ENCODE data around the gene EHHADH.

Gene EHHADH

DNA sequence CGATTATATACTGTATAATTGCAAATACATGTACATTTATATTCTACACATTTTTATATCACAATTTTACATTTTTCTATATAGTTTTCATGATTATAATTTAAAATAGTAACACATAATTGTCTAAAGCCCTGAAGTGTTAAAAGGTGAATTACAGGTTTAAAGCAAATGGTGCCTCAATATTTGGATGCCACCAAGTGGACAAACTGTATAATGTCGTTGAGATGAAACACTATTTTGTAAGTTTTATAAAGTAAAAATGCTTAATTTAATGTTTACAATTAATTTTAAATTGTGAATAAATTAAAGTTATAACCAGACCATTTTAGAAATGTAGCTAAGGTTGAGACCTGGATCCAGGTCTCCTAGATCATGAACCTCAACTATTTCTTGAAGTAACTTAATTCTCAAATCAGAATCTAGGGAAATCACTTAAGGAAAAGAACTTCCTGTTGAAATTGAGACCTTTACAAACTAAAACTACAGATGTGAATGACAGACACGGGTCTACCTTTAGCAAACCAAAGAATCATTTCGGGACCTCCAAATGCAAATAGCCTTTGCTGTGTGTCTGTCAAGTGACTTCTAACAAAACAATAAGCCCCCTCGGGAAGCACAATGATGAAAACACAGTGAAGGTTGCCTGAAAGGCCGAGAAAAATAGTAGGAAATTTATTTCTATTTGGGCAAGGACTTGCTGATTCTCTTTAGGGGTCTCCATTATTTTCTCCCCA, 37.8 kb downstream of the EHHADH start:
- H3K9me3 ChIP-seq (ENCODE audit: control insufficient read depth, low read length) = no peaks in the 10 kb centered on the region
- WGBS, 2 experiments (ENCODE audit: insufficient coverage in 2 of 2) = 10% methylated on average over 2 of the region's 6 CpGs; no CpG with 5 or more reads in 1 of the 2 experiments
- H3K27ac ChIP-seq (ENCODE audit: low read depth, low read length, severe bottlenecking) = no peak overlapping the region
- no peaks in the 10 kb centered on the region for H3K36me3 ChIP-seq (ENCODE audit: control insufficient read depth, insufficient read depth, low read length)
- no peaks in the 10 kb centered on the region for H3K4me1 ChIP-seq (ENCODE audit: control insufficient read depth, insufficient read depth, low read length, poor library complexity, severe bottlenecking)
- no peak overlapping the region for H3K4me3 ChIP-seq (ENCODE audit: extremely low read depth, insufficient read depth, low read length, poor library complexity, severe bottlenecking)

DNA sequence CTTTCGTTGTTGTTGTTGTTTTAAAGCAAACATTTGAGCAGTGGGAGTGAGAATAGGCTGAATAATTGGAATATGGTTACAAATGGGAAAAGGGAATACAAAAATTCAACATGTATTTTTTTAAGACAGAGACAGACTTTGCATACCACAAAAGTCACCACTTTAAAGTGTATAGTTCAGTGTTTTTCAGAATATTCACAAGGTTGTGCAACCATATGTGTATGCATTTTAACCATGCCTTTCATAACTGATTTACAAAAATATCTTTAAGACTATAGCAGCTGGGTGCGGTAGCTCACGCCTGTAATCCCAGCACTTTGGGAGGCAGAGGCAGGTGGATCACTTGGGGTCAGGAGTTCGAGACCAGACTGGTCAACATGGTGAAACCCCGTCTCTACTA, 41.3 kb downstream of the EHHADH start:
- Histone ChIP-seq H3K9me3 (ENCODE audit: control insufficient read depth, low read length) (no peaks in the 10 kb centered on the region), H3K4me1 (ENCODE audit: control insufficient read depth, insufficient read depth, low read length, poor library complexity, severe bottlenecking) (no peaks in the 10 kb centered on the region), H3K27ac (ENCODE audit: low read depth, low read length, severe bottlenecking) (no peak overlapping the region), H3K4me3 (ENCODE audit: extremely low read depth, insufficient read depth, low read length, poor library complexity, severe bottlenecking) (no peak overlapping the region), H3K36me3 (ENCODE audit: control insufficient read depth, insufficient read depth, low read length) (no peaks in the 10 kb centered on the region)
- WGBS, 2 experiments (ENCODE audit: insufficient coverage in 2 of 2) = 95% methylated on average over 4 of the region's 5 CpGs; no CpG with 5 or more reads in 1 of the 2 experiments

DNA sequence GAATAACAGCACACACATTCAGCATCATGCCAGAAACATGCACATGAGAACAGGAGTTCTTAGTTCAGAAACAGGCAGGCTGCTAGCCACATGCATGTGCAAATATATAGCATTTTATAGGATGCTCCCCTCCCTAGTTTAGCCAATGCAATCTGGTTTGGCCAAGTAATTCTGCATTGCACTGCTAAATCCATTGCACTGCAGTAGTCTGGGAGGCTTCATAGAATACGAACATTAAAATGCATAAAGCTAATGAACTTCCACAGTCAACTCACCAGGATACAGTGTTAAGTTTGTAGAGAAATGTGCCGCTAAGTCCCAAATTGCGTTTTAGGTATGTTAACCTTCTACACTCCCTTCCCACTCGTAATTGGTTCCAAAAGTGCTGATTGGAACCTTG, 41.8 kb downstream of the EHHADH start:
- no peaks in the 10 kb centered on the region for H3K9me3 ChIP-seq (ENCODE audit: control insufficient read depth, low read length)
- no peaks in the 10 kb centered on the region for H3K36me3 ChIP-seq (ENCODE audit: control insufficient read depth, insufficient read depth, low read length)
- no CpG with 5 or more reads among the region's 4 CpGs for WGBS, 2 experiments (ENCODE audit: insufficient coverage in 2 of 2)
- H3K27ac ChIP-seq (ENCODE audit: low read depth, low read length, severe bottlenecking) = no peak overlapping the region
- H3K4me3 ChIP-seq (ENCODE audit: extremely low read depth, insufficient read depth, low read length, poor library complexity, severe bottlenecking) = no peak overlapping the region
- no peaks in the 10 kb centered on the region for H3K4me1 ChIP-seq (ENCODE audit: control insufficient read depth, insufficient read depth, low read length, poor library complexity, severe bottlenecking)

DNA sequence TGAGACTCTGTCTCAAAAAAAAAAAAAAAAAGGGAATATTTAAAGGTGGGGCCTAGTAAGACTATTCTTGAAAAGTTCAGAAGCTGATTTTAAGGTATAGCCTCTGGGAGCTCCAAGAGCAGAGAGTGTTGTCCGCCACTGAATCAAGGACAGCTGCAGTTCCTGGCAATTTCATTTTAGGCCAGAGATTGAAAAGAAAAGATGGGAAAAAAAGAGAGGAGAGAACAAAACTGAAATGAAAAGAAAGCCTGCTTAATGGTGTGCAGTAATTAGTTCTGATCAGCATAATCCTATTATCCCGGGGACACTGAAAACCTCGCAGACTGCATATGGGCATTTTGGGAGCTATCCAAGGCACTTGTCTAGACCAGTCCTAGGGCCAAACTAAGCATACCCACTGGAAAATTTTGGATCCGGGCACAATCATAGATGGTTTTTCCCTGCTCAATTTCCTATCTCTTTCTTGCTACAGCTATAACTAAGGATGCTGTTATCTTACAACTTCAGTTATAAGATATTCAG, 43.2 kb downstream of the EHHADH start:
- Histone ChIP-seq H3K9me3 (ENCODE audit: control insufficient read depth, low read length) (no peaks in the 10 kb centered on the region), H3K27ac (ENCODE audit: low read depth, low read length, severe bottlenecking) (no peak overlapping the region), H3K36me3 (ENCODE audit: control insufficient read depth, insufficient read depth, low read length) (no peaks in the 10 kb centered on the region), H3K4me1 (ENCODE audit: control insufficient read depth, insufficient read depth, low read length, poor library complexity, severe bottlenecking) (no peaks in the 10 kb centered on the region), H3K4me3 (ENCODE audit: extremely low read depth, insufficient read depth, low read length, poor library complexity, severe bottlenecking) (no peak overlapping the region)
- 86 to 94% methylated on average over 3 to 4 of the region's 4 CpGs for WGBS, 2 experiments (ENCODE audit: insufficient coverage in 2 of 2)

DNA sequence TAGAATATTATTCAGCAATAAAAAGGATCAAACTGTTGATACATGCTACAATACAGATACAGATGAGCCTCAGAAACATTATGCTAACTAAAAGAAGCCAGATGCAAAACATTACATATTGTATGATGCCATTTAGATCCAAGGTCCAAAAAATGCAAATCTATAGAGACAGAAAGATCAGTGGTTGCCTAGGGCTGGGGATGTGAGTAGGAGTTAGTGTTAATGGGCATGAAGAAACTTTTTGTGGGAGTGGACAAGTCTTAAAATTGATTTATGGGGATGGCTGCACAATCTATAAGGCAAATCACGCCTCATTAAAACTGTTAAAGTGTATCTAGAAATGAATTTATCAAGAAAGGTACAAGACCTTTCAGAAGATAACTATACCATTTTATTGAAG, 45.0 kb downstream of the EHHADH start:
- Histone ChIP-seq H3K27ac (ENCODE audit: low read depth, low read length, severe bottlenecking) (no peak overlapping the region), H3K36me3 (ENCODE audit: control insufficient read depth, insufficient read depth, low read length) (no peaks in the 10 kb centered on the region), H3K9me3 (ENCODE audit: control insufficient read depth, low read length) (no peaks in the 10 kb centered on the region), H3K4me1 (ENCODE audit: control insufficient read depth, insufficient read depth, low read length, poor library complexity, severe bottlenecking) (no peaks in the 10 kb centered on the region), H3K4me3 (ENCODE audit: extremely low read depth, insufficient read depth, low read length, poor library complexity, severe bottlenecking) (no peak overlapping the region)
- no CpG with 5 or more reads among the region's 1 CpG for WGBS, 2 experiments (ENCODE audit: insufficient coverage in 2 of 2)

DNA sequence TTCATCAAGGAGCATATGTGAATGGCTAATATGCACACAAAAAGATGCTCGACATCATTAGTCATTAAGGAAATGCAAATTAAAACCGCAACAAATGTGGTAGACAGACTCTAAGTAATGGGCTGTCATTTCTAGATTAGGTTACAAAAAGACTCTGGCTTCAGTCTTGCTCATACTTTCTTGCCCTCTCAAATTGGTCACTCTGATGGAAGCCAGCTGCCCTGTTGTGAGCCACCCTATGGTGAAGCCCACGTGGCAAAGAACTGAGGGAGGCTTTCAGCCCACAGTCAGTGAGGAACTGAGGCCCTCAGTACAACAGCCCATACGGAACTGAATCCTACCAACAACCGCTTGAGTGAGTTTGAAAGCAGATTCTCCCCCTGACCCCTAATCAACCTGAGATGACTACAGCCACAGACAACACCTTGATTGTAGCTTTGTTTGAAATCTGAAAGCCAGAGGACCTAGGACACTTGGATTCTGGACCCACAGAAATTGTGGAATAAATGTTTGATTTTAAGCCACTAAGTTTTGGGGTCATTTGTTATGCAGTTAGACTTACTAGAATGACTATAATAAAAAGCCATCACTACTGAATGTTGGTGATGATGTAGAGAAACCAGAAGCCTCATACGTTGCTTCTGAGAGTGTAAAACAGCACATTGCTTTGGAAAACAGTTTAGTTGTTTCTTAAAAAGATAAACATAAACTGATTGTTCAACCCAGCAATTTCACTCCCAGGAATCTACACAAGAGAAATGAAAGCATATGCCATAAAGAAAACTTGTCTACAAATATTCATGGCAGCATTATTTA, 45.7 kb downstream of the EHHADH start:
- WGBS, 2 experiments (ENCODE audit: insufficient coverage in 2 of 2) = 84 to 90% methylated on average over 5 of the region's 6 CpGs
- Histone ChIP-seq H3K36me3 (ENCODE audit: control insufficient read depth, insufficient read depth, low read length) (no peaks in the 10 kb centered on the region), H3K9me3 (ENCODE audit: control insufficient read depth, low read length) (no peaks in the 10 kb centered on the region), H3K4me3 (ENCODE audit: extremely low read depth, insufficient read depth, low read length, poor library complexity, severe bottlenecking) (no peak overlapping the region), H3K27ac (ENCODE audit: low read depth, low read length, severe bottlenecking) (no peak overlapping the region), H3K4me1 (ENCODE audit: control insufficient read depth, insufficient read depth, low read length, poor library complexity, severe bottlenecking) (no peaks in the 10 kb centered on the region)

DNA sequence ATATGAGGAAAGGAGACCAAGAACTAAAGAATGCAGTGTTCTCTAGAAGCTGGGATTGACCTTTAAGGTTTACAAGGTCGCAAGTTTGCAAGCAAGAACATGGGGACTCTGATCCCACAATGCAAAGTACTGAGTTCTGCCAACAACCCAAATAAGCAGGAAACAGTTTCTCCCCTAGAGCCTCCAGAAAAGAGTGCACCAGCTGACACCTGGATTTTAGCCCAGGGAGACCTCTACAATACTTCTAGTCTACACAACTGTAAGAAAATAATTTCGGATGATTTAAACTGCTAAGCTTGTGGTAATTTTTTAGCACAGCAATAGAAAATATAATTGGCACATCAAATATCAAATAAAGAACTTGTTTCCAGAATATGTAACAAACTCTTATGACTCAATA, 46.4 kb downstream of the EHHADH start:
- Histone ChIP-seq H3K27ac (ENCODE audit: low read depth, low read length, severe bottlenecking) (no peak overlapping the region), H3K9me3 (ENCODE audit: control insufficient read depth, low read length) (no peaks in the 10 kb centered on the region), H3K36me3 (ENCODE audit: control insufficient read depth, insufficient read depth, low read length) (no peaks in the 10 kb centered on the region), H3K4me3 (ENCODE audit: extremely low read depth, insufficient read depth, low read length, poor library complexity, severe bottlenecking) (no peak overlapping the region), H3K4me1 (ENCODE audit: control insufficient read depth, insufficient read depth, low read length, poor library complexity, severe bottlenecking) (no peaks in the 10 kb centered on the region)
- WGBS, 2 experiments (ENCODE audit: insufficient coverage in 2 of 2) = 83 to 100% methylated on average over 1 of the region's 2 CpGs

DNA sequence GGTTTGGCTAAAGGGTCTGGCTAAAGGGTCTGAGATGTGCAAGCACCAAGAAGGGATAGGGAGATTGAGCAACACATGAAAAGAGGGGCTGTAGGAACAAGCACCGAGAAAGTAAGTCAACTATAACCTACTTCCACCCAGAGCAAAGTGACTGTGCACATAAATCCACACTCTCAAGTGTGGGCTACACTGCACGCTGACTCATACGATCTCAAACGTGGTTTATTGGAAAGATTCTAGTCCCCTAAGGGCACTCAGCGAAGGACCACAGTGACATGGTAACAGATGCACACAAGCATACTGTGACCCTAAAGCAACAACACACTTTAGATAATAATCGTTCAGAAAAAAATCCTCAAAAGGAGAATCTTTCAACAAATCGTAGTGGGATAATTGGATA, 48.0 kb downstream of the EHHADH start:
- Histone ChIP-seq H3K36me3 (ENCODE audit: control insufficient read depth, insufficient read depth, low read length) (no peaks in the 10 kb centered on the region), H3K27ac (ENCODE audit: low read depth, low read length, severe bottlenecking) (no peak overlapping the region), H3K9me3 (ENCODE audit: control insufficient read depth, low read length) (no peaks in the 10 kb centered on the region), H3K4me3 (ENCODE audit: extremely low read depth, insufficient read depth, low read length, poor library complexity, severe bottlenecking) (no peak overlapping the region), H3K4me1 (ENCODE audit: control insufficient read depth, insufficient read depth, low read length, poor library complexity, severe bottlenecking) (no peaks in the 10 kb centered on the region)
- 93 to 97% methylated on average over 5 to 6 of the region's 7 CpGs for whole genome bisulfite sequencing, 2 experiments (ENCODE audit: insufficient coverage in 2 of 2)

DNA sequence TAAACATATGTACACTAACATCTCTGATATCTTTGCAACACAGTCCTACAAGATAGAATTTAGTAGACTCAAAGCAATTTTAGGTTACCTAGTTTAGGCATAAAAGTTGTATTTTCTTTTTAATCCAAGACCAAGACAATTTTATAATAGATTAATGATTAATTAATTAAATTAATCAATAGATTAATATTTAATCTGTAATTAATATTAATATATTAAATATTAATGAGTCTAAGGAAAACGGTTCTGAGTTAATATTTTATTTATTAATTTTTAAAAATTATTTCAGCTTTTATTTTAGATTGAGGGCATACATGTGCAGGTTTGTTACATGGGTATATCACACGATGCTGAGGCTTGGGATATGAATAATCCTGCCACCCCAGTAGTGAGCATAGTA, 49.0 kb downstream of the EHHADH start:
- H3K36me3 ChIP-seq (ENCODE audit: control insufficient read depth, insufficient read depth, low read length) = no peaks in the 10 kb centered on the region
- no peak overlapping the region for H3K4me3 ChIP-seq (ENCODE audit: extremely low read depth, insufficient read depth, low read length, poor library complexity, severe bottlenecking)
- H3K4me1 ChIP-seq (ENCODE audit: control insufficient read depth, insufficient read depth, low read length, poor library complexity, severe bottlenecking) = no peaks in the 10 kb centered on the region
- WGBS, 2 experiments (ENCODE audit: insufficient coverage in 2 of 2) = no CpG with 5 or more reads among the region's 2 CpGs
- H3K9me3 ChIP-seq (ENCODE audit: control insufficient read depth, low read length) = no peaks in the 10 kb centered on the region
- no peak overlapping the region for H3K27ac ChIP-seq (ENCODE audit: low read depth, low read length, severe bottlenecking)

DNA sequence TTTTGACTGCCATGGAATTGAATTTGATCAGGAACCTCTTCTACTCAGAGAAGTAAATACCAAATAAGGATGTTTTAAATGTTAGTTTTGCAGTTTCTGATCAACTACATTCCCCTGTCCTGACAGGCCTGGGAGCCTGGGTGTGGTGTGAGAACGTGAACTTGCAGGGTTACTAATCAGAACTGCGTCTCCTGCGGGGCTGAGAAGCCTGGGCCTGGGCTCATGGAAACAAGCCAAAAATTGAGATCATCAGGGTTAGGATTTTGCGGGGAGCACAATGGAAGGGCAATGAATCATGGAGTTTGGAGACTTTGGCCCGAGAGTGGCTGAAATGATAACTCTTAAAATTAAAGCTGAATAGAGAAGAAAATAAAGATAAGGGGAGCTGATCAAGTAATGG, 53.2 kb downstream of the EHHADH start:
- 89 to 100% methylated on average over 4 to 5 of the region's 5 CpGs for WGBS, 2 experiments (ENCODE audit: insufficient coverage in 2 of 2)
- no peak overlapping the region for H3K4me3 ChIP-seq (ENCODE audit: extremely low read depth, insufficient read depth, low read length, poor library complexity, severe bottlenecking)
- H3K36me3 ChIP-seq (ENCODE audit: control insufficient read depth, insufficient read depth, low read length) = no peaks in the 10 kb centered on the region
- H3K4me1 ChIP-seq (ENCODE audit: control insufficient read depth, insufficient read depth, low read length, poor library complexity, severe bottlenecking) = no peaks in the 10 kb centered on the region
- H3K27ac ChIP-seq (ENCODE audit: low read depth, low read length, severe bottlenecking) = no peak overlapping the region
- no peaks in the 10 kb centered on the region for H3K9me3 ChIP-seq (ENCODE audit: control insufficient read depth, low read length)

DNA sequence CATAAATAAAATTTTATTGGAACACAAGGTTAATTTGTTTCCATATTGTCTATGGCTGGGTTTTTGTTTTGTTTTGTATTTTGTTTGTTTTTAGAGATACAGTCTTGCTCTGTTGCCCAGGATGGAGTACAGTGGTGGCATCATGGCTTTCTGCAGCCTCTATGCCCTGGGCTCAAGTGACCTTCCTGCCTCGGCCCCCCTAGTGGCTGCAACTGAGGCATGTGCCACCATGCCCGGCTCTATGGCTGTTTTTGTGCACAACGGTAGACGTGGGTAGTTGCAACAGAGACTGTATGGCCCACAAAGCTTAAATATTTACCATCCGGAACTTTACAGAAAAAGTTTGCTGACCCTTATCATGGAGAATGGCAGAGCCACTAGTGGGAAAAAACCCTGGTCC, 54.2 kb downstream of the EHHADH start:
- Histone ChIP-seq H3K9me3 (ENCODE audit: control insufficient read depth, low read length) (no peaks in the 10 kb centered on the region), H3K27ac (ENCODE audit: low read depth, low read length, severe bottlenecking) (no peak overlapping the region), H3K4me1 (ENCODE audit: control insufficient read depth, insufficient read depth, low read length, poor library complexity, severe bottlenecking) (no peaks in the 10 kb centered on the region), H3K36me3 (ENCODE audit: control insufficient read depth, insufficient read depth, low read length) (no peaks in the 10 kb centered on the region), H3K4me3 (ENCODE audit: extremely low read depth, insufficient read depth, low read length, poor library complexity, severe bottlenecking) (no peak overlapping the region)
- 91 to 93% methylated on average over 4 to 5 of the region's 5 CpGs for WGBS, 2 experiments (ENCODE audit: insufficient coverage in 2 of 2)

All from mesodermal cell (in vitro differentiated cells).